Endothelial cell of umbilical vein (primary cell): ENCODE measurements around the gene LHX1. TPM values are rescaled to one million over a fixed set of nuclear protein-coding genes. Genes with fewer than 3 reads are reported as not detected.
A peak's percentile ranks its signal among the peaks of the same experiment; 100 is the strongest.

ENCODE experiments used
- BruUV-seq: library from RNA; stranded (reverse); fragments of 400-500 nt; replicated peaks from 2 replicates; lab custom pipeline; 2021; lab: Mats Ljungman, UMichigan
- CTCF ChIA-PET: fragments of 300-600, 350-600 bp; sonication (Branson Sonifier 250); formaldehyde crosslinking; loops from one replicate; lab custom pipeline; 2021; ENCODE audit warnings: antibody characterized with exemption, inconsistent platforms; lab: Charles Lee
- POLR2A ChIA-PET: fragments of 300-600, 350-600 bp; sonication (Branson Sonifier 250); formaldehyde crosslinking; loops from one replicate; lab custom pipeline; 2021; ENCODE audit warnings: antibody characterized with exemption, inconsistent platforms; lab: Charles Lee
- DNase-seq: peaks from one replicate; pipeline ENCODE4 v3.0.0-alpha.2; 2011; ENCODE audit warnings: low read depth, low spot score
- FAIRE-seq: peaks from 2 replicates; lab custom pipeline; 2011; peaks lifted over from hg19 to GRCh38; lab: Jason Lieb, UNC
- H2AFZ ChIP-seq: 2 replicates; pipeline ENCODE4 v1.6.0; 2012; ENCODE audit warnings: low read depth, low read length, control low read depth, inconsistent platforms
- H3K27ac ChIP-seq: 2 replicates; pipeline ENCODE4 v1.5.1; 2011; ENCODE audit warnings: low read depth, mild to moderate bottlenecking, control low read depth, low read length, moderate library complexity; ENCODE audit not compliant: insufficient read depth
- H3K27me3 ChIP-seq, 2 experiments: 2 replicates each; pipeline versions ENCODE4 v1.6.0 to v1.6.1; 2011; ENCODE audit warnings: low read length in 2 of 2, mixed read lengths in 1 of 2; ENCODE audit not compliant: control insufficient read depth in 2 of 2, insufficient read depth in 2 of 2
- H3K36me3 ChIP-seq, 2 experiments: 2 replicates in 1 of 2; 3 replicates in 1 of 2; pipeline ENCODE4 v1.5.1; 2011; ENCODE audit warnings: low read length in 2 of 2, mild to moderate bottlenecking in 1 of 2, moderate library complexity in 1 of 2; ENCODE audit not compliant: control insufficient read depth in 2 of 2, insufficient read depth in 2 of 2; ENCODE audit errors: extremely low read depth in 1 of 2
- H3K4me1 ChIP-seq: 3 replicates; pipeline ENCODE4 v1.5.1; 2011; ENCODE audit warnings: mild to moderate bottlenecking, low read length; ENCODE audit not compliant: control insufficient read depth, insufficient read depth; ENCODE audit errors: extremely low read depth
- H3K4me2 ChIP-seq: 2 replicates; pipeline ENCODE4 v1.6.1; 2011; ENCODE audit warnings: low read length, control low read depth, mixed read lengths; ENCODE audit not compliant: insufficient read depth
- H3K4me3 ChIP-seq, 3 experiments: fragments of 200-600 bp in 1 of 3; sonication (generic), shearing (Covaris generic) in 1 of 3; replicated peaks in 1 of 3; 2 replicates each; pipeline ENCODE4 v1.5.1; 2011 to 2016; ENCODE audit warnings: control low read depth in 3 of 3, low read length in 3 of 3, mild to moderate bottlenecking in 2 of 3, inconsistent platforms in 1 of 3, low read depth in 1 of 3, moderate library complexity in 1 of 3; ENCODE audit not compliant: insufficient read depth in 1 of 3
- H3K79me2 ChIP-seq: 2 replicates; pipeline ENCODE4 v1.6.0; 2012; ENCODE audit warnings: low read length, inconsistent platforms; ENCODE audit not compliant: control insufficient read depth, insufficient read depth
- H3K9ac ChIP-seq: replicated peaks from 2 replicates; pipeline ENCODE3; 2011; ENCODE audit warnings: low read length, control low read depth; ENCODE audit not compliant: insufficient read depth; ENCODE audit errors: extremely low read depth
- H3K9me1 ChIP-seq: replicated peaks from 3 replicates; pipeline ENCODE4 v1.6.0; 2011; ENCODE audit warnings: mild to moderate bottlenecking, low read length; ENCODE audit not compliant: control insufficient read depth, insufficient read depth; ENCODE audit errors: extremely low read depth
- H3K9me3 ChIP-seq: replicated peaks from 2 replicates; pipeline ENCODE4 v1.5.1; 2012; ENCODE audit warnings: low read length, inconsistent platforms; ENCODE audit not compliant: control insufficient read depth, insufficient read depth
- H4K20me1 ChIP-seq: replicated peaks from 2 replicates; pipeline ENCODE3; 2011; ENCODE audit warnings: mild to moderate bottlenecking, low read length; ENCODE audit not compliant: control insufficient read depth, insufficient read depth; ENCODE audit errors: extremely low read depth
- CTCF ChIP-seq, 2 donors: IDR thresholded peaks; 1 replicate in 1 of 2; 2 replicates in 1 of 2; pipeline ENCODE4 v1.5.1; 2011; ENCODE audit warnings: low read length in 2 of 2, mild to moderate bottlenecking in 2 of 2, moderate library complexity in 2 of 2, control low read depth in 1 of 2, inconsistent platforms in 1 of 2, low read depth in 1 of 2; ENCODE audit not compliant: insufficient read depth in 1 of 2; ENCODE audit errors: extremely low read depth in 1 of 2
- EZH2 ChIP-seq: IDR thresholded peaks from 2 replicates; pipeline ENCODE4 v1.6.1; 2012; ENCODE audit warnings: borderline replicate concordance, low read depth, mild to moderate bottlenecking, moderate library complexity, low read length, inconsistent platforms; ENCODE audit not compliant: severe bottlenecking
- FOS ChIP-seq: IDR thresholded peaks from 2 replicates; pipeline ENCODE4 v1.6.1; 2011; ENCODE audit warnings: mild to moderate bottlenecking, low read length, moderate library complexity, borderline replicate concordance; ENCODE audit not compliant: insufficient read depth
- GATA2 ChIP-seq: IDR thresholded peaks from 2 replicates; pipeline ENCODE4 v1.7.0; 2011; ENCODE audit warnings: low read depth, mild to moderate bottlenecking, moderate library complexity, mixed read lengths, low read length; ENCODE audit not compliant: insufficient read length, insufficient read depth
- JUN ChIP-seq: IDR thresholded peaks from 2 replicates; pipeline ENCODE4 v1.6.1; 2011; ENCODE audit warnings: borderline replicate concordance, low read depth; ENCODE audit not compliant: insufficient read length, insufficient read depth
- dilution Hi-C: fragments of 300-500 bp; cut with MboI; formaldehyde crosslinking; loops from one replicate; pipeline ENCODE4 v1.15.0; 2019; ENCODE audit warnings: low sequenced_read_pairs; ENCODE audit not compliant: extremely low pct_ligation_motif_present
- intact Hi-C: fragments of 100-400 bp; cut with micrococcal nuclease; formaldehyde crosslinking; loops from one replicate; pipeline ENCODE4 v1.10.0; 2022
- polyA plus RNA-seq, 4 experiments: library from polyadenylated mRNA; depleted of rRNA in 3 of 4; stranded (reverse) in 3 of 4; unstranded in 1 of 4; fragments of >200 nt; gene quantifications; 2 replicates each; pipeline versions ENCODE4 v1.2.1 to v1.2.3, GENCODE V29; 2011 to 2012; ENCODE audit warnings: missing spikeins in 1 of 4
- total RNA-seq: library from RNA; stranded (reverse); gene quantifications from 2 replicates; pipeline ENCODE4 v1.2.3, GENCODE V29; 2021
- TF ChIP-seq, protein P1 (sequence below): IDR thresholded peaks from 2 replicates; pipeline ENCODE4 v1.6.1; 2011; ENCODE audit not compliant: insufficient read depth, insufficient read length

LHX1 gene
- total and polyA plus RNA-seq, 2 donors (not counting 3 experiments of a cell fraction or from before 2014, with no cell fraction given), result not detected

DNA sequence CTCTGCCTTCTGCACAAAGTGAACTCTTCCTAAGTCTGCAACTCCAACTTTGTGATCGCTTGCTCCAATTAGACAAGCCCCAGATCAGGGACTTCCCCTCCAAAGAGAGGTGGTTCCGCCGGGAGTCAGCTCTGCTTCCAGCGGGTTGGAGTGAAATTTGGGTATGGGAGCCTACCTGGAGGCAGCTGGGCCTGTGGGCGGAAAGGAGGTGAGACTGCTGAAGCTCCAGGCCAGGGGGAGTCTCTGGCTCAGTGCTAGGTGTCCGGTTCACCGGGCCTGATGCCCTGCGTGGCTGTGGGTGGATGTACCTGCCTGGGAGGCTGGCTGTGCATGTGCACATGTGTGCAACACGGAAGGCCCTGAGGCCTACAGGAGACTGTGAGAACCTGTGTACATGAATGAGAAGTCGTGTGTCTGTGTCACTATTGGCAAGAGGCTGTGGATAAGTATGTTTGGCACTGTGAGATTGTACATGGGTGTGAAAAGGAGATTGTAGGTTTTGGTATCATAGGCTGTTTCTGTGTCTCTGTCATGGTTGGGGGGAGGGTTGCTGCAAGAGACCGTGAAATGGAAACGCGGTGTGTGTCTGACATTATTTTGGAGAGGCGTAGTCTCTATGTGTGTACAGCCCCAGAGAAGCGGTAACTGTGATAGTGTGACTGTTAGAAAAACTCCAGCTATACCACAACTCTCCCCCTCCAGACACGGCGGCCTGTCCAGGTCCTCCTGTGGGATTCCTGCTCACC lies 4.2 kb downstream of the LHX1 start:
- Histone ChIP-seq H3K36me3 (no peaks in the 10 kb centered on the region), H3K79me2 (no peaks in the 10 kb centered on the region), H3K9ac (no peak overlapping the region), H3K4me2 (no peak overlapping the region), H3K27me3 (peaks cover 87 to 100% of the 10 kb centered on the region in 2 experiments), H2AFZ (no peak overlapping the region), H3K4me1 (peaks cover 7% of the 10 kb centered on the region), H3K4me3 (no peak overlapping the region), H3K9me3 (no peaks in the 10 kb centered on the region), H3K9me1 (no peaks in the 10 kb centered on the region), H3K27ac (no peak overlapping the region), H4K20me1 (no peaks in the 10 kb centered on the region)
- dilution Hi-C loops, result no loop called here
- no TSS peak for BruUV-seq
- intact Hi-C loops, result no loop called here
- peak; percentile 22 for TF ChIP-seq EZH2
- no peak for TF ChIP-seq CTCF (IDR thresholded peaks at IDR 0.05; ENCODE audit: extremely low read depth in 1 of 2, insufficient read depth in 1 of 2, low read depth in 1 of 2, low read length in 2 of 2)
- POLR2A ChIA-PET, result no interaction called here
- CTCF ChIA-PET, result no interaction called here
- no peak for FAIRE-seq
- no peak for DNase-seq

DNA sequence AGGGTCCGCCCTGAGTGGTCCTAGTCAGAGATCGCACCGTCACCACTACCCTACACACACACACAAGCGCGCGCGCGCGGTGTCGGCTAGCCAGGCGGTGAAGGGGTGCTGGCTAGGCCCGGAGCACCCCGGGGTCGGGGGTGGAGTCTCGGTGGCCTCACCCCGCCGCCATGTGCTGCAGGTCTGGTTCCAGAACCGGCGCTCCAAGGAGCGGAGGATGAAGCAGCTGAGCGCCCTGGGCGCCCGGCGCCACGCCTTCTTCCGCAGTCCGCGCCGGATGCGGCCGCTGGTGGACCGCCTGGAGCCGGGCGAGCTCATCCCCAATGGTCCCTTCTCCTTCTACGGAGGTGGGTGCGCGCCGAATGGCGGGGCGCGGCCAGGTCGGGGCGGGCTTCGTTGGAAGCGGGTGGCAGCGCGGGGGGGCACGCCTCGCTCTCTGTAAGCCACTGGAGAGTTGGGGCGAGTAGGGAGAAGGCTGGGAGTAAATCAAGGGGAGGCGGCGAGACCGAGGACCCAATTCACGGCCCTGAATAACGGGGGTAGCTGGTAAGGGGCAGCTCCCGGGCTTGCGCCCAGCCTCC lies 4.8 kb downstream of the LHX1 start:
- intact Hi-C loops, result no loop called here
- no peak for FAIRE-seq
- dilution Hi-C loops, result no loop called here
- ChIA-PET POLR2A (no interaction called here), CTCF (no interaction called here)
- DNase-seq, result no peak
- Histone ChIP-seq H3K4me3 (no peak overlapping the region), H3K36me3 (no peaks in the 10 kb centered on the region), H3K9me3 (no peaks in the 10 kb centered on the region), H3K9me1 (no peaks in the 10 kb centered on the region), H3K9ac (no peak overlapping the region), H3K79me2 (no peaks in the 10 kb centered on the region), H3K4me2 (peak overlapping the region; percentile 11), H2AFZ (no peak overlapping the region), H3K4me1 (peaks cover 7% of the 10 kb centered on the region), H4K20me1 (no peaks in the 10 kb centered on the region), H3K27me3 (peaks cover 91 to 100% of the 10 kb centered on the region in 2 experiments), H3K27ac (no peak overlapping the region)
- no TSS peak for BruUV-seq
- TF ChIP-seq JUN (no peak), EZH2 (peak; percentile 97), GATA2 (no peak), FOS (no peak)
- TF ChIP-seq, protein P1, sequence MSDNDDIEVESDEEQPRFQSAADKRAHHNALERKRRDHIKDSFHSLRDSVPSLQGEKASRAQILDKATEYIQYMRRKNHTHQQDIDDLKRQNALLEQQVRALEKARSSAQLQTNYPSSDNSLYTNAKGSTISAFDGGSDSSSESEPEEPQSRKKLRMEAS, result no peak
